SJSA1 (cell line): ENCODE results near the gene FNTB. TPM values are rescaled to one million over a fixed set of nuclear protein-coding genes. Genes with fewer than 3 reads are reported as not detected.
A peak's percentile ranks its signal among the peaks of the same experiment; 100 is the strongest.

Experiments
- DNase-seq, 2 experiments: peaks; one replicate each; pipeline ENCODE4 v3.0.0-alpha.2; 2015 to 2020; ENCODE audit warnings: low spot score in 2 of 2, low read depth in 1 of 2
- H3K27ac ChIP-seq: fragments of 250-450 bp; sonication (Bioruptor Pico); 2 replicates; pipeline ENCODE4 v1.5.1; 2020; ENCODE audit warnings: mild to moderate bottlenecking, moderate library complexity
- H3K27me3 ChIP-seq: fragments of 250-450 bp; sonication (Bioruptor Pico); replicated peaks from 2 replicates; pipeline ENCODE4 v1.5.1; 2020; ENCODE audit warnings: mild to moderate bottlenecking, moderate library complexity
- H3K36me3 ChIP-seq: fragments of 250-450 bp; sonication (Bioruptor Pico); 2 replicates; pipeline ENCODE4 v1.5.1; 2020; ENCODE audit warnings: mild to moderate bottlenecking
- H3K4me1 ChIP-seq: fragments of 250-450 bp; sonication (Bioruptor Pico); replicated peaks from 2 replicates; pipeline ENCODE4 v1.6.1; 2021; ENCODE audit warnings: mild to moderate bottlenecking
- H3K4me3 ChIP-seq: fragments of 250-450 bp; sonication (Bioruptor Pico); 2 replicates; pipeline ENCODE4 v1.5.1; 2020; ENCODE audit warnings: mild to moderate bottlenecking
- H3K9me3 ChIP-seq: fragments of 250-450 bp; sonication (Bioruptor Pico); replicated peaks from 2 replicates; pipeline ENCODE4 v1.5.1; 2020; ENCODE audit warnings: mild to moderate bottlenecking
- total RNA-seq: library from RNA; depleted of rRNA; stranded (reverse); fragments of >200 nt; shearing (Covaris generic); gene quantifications from 2 replicates; pipeline ENCODE4 v1.2.3, GENCODE V29; 2014; rRNA removed

FNTB gene
- total RNA-seq = 6.3 and 7.4 TPM in 2 replicates

DNA sequence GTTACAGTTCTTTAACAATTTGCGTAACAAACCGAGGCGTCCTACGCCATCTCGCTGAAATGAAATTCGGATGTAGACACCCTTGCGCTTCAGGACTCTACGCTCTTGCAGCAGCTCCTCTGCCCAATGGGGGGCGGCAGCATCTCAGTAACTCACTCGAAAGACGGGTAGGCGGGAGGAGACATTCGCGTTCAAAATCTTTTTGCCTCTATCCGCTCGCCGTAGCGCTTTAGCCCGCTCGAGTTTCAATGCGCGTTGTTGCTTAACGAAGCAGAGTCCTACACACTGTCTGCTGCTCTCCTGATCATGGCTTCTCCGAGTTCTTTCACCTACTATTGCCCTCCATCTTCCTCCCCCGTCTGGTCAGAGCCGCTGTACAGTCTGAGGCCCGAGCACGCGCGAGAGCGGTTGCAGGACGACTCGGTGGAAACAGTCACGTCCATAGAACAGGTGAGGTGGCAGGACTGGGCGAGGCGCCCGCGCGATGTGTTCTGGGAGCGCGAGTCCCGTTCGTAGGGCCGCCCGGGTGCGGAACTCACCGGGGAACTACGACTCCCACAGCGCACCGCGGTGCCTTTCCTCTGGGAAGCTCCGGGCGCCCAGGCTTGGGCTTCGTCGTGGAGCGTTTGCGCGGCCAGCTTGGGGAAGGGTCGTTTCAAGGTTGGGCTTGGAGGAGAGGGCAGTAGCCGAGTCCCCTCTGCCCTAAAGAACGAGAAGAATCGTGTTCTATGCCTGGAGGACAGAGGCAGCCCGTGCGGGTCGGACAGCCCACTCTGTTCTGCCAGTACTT, at the start of gene FNTB:
FNTB (plus strand) TSS at position 248 of the 790 bp plus-strand sequence; CDS start at position 307, 59 bp downstream.
- Histone ChIP-seq H3K4me1 (peaks cover 5% of the 10 kb centered on the region; the same call in 1 of the 2 replicates), H3K9me3 (no peaks in the 10 kb centered on the region), H3K36me3 (no peaks in the 10 kb centered on the region), H3K27me3 (0 out of 2 replicates have a peak, but pooled peaks cover 2% of the 10 kb centered on the region), H3K27ac (no peak within 1 kb of the TSS), H3K4me3 (peak within 1 kb of the TSS; percentile 61)
- DNase-seq = peak; percentile 94 to 96

- Histone ChIP-seq H3K9me3 (no peaks in the 10 kb centered on the region), H3K27me3 (no peaks in the 10 kb centered on the region)
- DNase-seq = no peak
Observed at GRCh38 chr14:64937171-64937820, 49.4 kb upstream of the FNTB start.

GRCh38 chr14:64937821-64938193, 48.9 kb upstream of the FNTB start:
- H3K9me3 ChIP-seq = no peaks in the 10 kb centered on the region
- no peak for DNase-seq
- H3K27ac ChIP-seq = no peak overlapping the region
- no peaks in the 10 kb centered on the region for H3K4me1 ChIP-seq
- no peak overlapping the region for H3K4me3 ChIP-seq
- no peaks in the 10 kb centered on the region for H3K27me3 ChIP-seq
- H3K36me3 ChIP-seq = peaks cover 16% of the 10 kb centered on the region

More at GRCh38 chr14:64937171-64937820, 49.4 kb upstream of the FNTB start:
- H3K4me1 ChIP-seq = no peaks in the 10 kb centered on the region
- peaks cover 21% of the 10 kb centered on the region for H3K36me3 ChIP-seq
- H3K4me3 ChIP-seq = no peak overlapping the region
- H3K27ac ChIP-seq = no peak overlapping the region

GRCh38 chr14:64938972-64939816, 47.5 kb upstream of the FNTB start:
- Histone ChIP-seq H3K36me3 (peaks cover 5% of the 10 kb centered on the region; the same call in 1 of the 2 replicates), H3K4me3 (no peak overlapping the region), H3K9me3 (no peaks in the 10 kb centered on the region), H3K27me3 (no peaks in the 10 kb centered on the region), H3K27ac (no peak overlapping the region), H3K4me1 (no peaks in the 10 kb centered on the region)
- DNase-seq = no peak

- H3K27ac ChIP-seq = no peak overlapping the region
- no peaks in the 10 kb centered on the region for H3K27me3 ChIP-seq
- no peaks in the 10 kb centered on the region for H3K9me3 ChIP-seq
- H3K36me3 ChIP-seq = no peaks in the 10 kb centered on the region; the same call in 1 of the 2 replicates
- H3K4me1 ChIP-seq = no peaks in the 10 kb centered on the region
- DNase-seq = no peak
- H3K4me3 ChIP-seq = no peak overlapping the region
Observed at GRCh38 chr14:64939817-64940190, 46.9 kb upstream of the FNTB start.

DNA sequence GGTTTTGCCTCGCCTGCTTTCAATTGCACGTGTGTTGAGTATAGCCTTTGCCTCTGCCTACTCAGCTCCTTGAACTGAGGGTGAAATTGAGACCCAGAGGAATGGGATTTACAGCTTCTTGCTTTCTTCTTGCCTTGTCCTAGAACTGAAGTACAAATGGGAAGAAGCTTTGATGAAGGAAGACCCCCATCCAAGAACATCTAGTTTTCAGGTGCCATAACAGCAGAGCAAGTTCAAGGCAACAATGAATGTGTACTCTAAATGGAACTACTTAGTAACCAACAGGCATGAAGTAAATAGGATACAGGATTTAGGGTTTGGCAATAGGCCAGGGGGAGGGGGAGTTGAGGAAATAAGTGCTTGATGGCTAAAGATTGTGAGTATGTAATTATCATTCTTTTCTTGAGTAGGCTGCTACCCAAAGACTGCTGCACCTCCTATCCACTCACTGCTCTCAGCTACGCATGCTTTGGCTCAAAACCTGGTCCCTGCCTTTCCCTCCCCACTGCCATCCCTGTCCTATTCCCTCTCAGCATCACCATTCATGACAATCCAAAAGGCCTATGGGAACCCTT, 46.3 kb upstream of the FNTB start:
- Histone ChIP-seq H3K9me3 (no peaks in the 10 kb centered on the region), H3K27me3 (no peaks in the 10 kb centered on the region), H3K27ac (no peak overlapping the region), H3K36me3 (no peaks in the 10 kb centered on the region; the same call in 1 of the 2 replicates), H3K4me1 (no peaks in the 10 kb centered on the region), H3K4me3 (no peak overlapping the region)
- DNase-seq = no peak

DNA sequence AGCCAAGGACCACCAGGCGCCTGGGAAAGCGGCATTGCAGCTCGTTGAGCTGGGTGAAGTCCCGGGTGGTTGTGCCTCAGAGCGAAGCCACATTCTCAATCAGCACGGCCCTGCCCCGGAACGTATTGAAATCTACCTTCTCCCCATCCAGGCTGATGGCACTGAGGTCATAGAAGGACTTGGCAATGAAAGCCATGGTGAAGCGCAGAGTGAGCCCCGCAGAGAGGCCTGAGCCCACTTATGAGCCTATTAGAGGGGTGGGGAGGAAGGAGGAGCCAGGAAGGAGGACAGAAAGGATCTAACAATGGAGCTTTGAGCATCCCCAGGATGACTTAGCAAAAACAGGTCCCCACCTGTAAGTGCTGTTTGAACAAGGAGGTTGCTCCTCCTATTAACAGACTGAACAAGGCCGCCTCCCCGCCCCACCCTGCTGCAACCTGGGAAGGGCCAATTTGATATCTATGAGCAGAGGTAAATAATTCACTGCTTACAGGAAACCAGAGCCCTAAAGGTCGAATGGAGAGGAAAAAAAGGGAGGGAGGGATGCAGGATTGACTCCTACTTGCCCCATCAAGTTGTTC, 44.1 kb upstream of the FNTB start, which contains the start of gene GPX2:
GPX2 (minus strand) TSS at position 215 of the 581 bp plus-strand sequence; CDS start at position 196, 19 bp downstream.
- no peak for DNase-seq
- Histone ChIP-seq H3K4me3 (no peak within 1 kb of the TSS), H3K4me1 (no peaks in the 10 kb centered on the region), H3K27me3 (no peaks in the 10 kb centered on the region), H3K36me3 (no peaks in the 10 kb centered on the region; the same call in 1 of the 2 replicates), H3K9me3 (no peaks in the 10 kb centered on the region), H3K27ac (no peak within 1 kb of the TSS)

DNA sequence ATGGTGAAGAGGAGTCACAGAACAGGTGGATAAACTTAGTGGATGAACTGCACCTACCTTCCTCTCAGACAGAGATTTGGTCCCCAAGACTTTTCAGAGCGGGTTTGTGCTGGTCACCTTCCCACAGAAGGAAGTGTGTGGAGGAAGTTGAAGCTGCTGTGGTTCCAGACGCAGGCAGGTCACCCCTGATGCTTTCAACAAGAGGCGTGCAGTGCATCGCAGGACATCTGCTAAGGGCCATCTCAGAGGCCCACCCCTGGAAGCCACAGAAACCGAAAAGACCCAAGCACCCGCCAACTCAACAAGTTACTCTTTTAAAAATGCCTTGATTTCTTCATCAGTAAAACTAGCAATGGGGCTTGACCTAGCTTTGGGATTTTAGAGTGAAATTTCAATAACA, 43.1 kb upstream of the FNTB start:
- Histone ChIP-seq H3K27me3 (no peaks in the 10 kb centered on the region), H3K9me3 (no peaks in the 10 kb centered on the region)

DNA sequence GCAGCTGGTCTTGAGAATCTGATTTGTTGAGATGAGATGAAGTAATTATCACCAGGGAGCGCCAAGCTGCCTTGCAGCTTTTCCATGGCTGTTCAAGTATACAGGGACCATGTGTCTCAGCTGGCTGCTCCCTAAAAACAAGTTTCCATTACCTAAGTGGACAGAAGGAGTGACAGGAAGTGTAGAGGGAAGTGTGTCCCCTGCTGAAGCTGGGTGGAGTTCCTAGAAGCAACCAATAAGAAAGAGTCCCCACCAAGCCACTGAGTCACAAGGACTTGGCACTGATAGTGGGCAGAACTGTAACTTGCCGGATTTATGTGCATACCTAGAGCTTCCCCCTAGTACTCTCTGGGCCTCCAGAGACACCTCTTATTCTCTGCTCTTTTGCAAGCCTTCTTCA, 42.7 kb upstream of the FNTB start:
- H3K4me3 ChIP-seq = no peak overlapping the region
- DNase-seq = no peak
- no peaks in the 10 kb centered on the region for H3K4me1 ChIP-seq
- H3K36me3 ChIP-seq = no peaks in the 10 kb centered on the region; the same call in 1 of the 2 replicates
- H3K9me3 ChIP-seq = no peaks in the 10 kb centered on the region
- H3K27ac ChIP-seq = no peak overlapping the region
- no peaks in the 10 kb centered on the region for H3K27me3 ChIP-seq

More for the DNA sequence above, 43.1 kb upstream of the FNTB start:
- no peaks in the 10 kb centered on the region; the same call in 1 of the 2 replicates for H3K36me3 ChIP-seq
- no peak for DNase-seq
- no peak overlapping the region for H3K27ac ChIP-seq
- H3K4me1 ChIP-seq = no peaks in the 10 kb centered on the region
- H3K4me3 ChIP-seq = no peak overlapping the region

DNA sequence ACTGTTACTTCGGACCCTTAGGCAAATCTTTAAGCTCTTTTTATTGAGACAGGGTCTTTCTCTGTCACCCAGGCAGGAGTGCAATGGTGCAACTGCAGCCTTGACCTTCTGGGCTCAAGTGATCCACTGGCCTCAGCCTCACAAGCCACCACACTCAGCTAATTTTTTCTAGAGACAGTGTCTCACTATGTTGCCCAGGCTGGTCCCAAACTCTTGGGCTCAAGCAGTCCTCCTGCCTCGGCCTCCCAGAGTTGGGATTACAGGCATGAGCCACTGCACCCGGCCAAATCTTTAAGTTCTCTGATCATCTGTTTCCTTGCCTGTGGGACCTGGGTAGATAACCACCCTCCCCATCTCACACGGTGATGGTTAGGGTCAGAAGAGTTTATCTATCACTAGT, 41.8 kb upstream of the FNTB start:
- Histone ChIP-seq H3K4me1 (no peaks in the 10 kb centered on the region), H3K4me3 (no peak overlapping the region), H3K9me3 (no peaks in the 10 kb centered on the region), H3K27ac (no peak overlapping the region), H3K36me3 (no peaks in the 10 kb centered on the region; the same call in 1 of the 2 replicates), H3K27me3 (no peaks in the 10 kb centered on the region)
- no peak for DNase-seq

DNA sequence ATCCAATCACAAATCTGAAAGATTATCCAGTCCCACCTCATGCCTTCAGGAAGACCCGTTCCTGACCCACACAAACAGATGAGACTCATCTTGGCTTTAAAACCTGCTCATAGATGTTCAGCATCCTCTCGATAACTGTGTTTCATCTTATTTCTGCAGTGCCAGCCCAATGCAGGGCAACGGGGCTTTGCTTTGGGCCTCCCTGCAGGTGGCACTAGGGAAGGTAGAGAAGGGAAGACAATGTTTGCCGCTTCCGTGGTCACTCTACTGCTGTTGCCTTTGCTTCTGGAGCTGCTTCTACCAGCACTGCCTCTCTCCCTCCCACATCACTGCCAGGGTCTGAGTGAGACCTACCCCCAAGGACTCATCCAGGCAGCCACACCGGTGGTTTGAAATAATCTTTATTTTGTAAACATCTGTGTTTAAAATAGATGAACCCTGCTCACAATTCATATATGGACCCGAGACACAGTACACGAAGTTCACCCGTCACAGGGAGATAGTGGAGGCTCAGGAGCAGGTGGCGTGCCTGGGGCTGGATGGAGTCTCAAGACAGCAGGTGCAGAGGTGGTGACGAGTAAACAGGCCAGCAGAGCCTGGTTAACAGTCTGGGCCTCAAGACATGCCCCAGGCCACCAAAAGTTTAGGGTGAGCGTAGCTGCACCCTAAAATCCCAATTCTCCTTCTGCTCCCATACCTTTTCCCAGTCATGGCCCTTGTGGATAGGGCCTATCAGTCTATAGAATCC, 41.1 kb upstream of the FNTB start:
- Histone ChIP-seq H3K36me3 (no peaks in the 10 kb centered on the region; the same call in 1 of the 2 replicates), H3K27me3 (no peaks in the 10 kb centered on the region), H3K9me3 (no peaks in the 10 kb centered on the region), H3K27ac (no peak overlapping the region), H3K4me3 (no peak overlapping the region), H3K4me1 (no peaks in the 10 kb centered on the region)
- no peak for DNase-seq

- H3K4me1 ChIP-seq = no peaks in the 10 kb centered on the region
- H3K9me3 ChIP-seq = no peaks in the 10 kb centered on the region
- DNase-seq = no peak
- H3K27ac ChIP-seq = no peak overlapping the region
- no peaks in the 10 kb centered on the region; the same call in 1 of the 2 replicates for H3K36me3 ChIP-seq
- no peak overlapping the region for H3K4me3 ChIP-seq
- H3K27me3 ChIP-seq = no peaks in the 10 kb centered on the region
Observed at GRCh38 chr14:64946310-64947045, 40.2 kb upstream of the FNTB start.
